OCI-LY7 (cell line): Measurements from ENCODE around the gene CDC42BPA. TPM values are rescaled to one million over a fixed set of nuclear protein-coding genes. Genes with fewer than 3 reads are reported as not detected.

Experiments
- BruUV-seq: library from RNA; stranded (reverse); fragments of 400-500 nt; replicated peaks from 2 replicates; lab custom pipeline; 2021; lab: Mats Ljungman, UMichigan
- CTCF ChIA-PET: fragments of 300-600 bp; sonication (Branson Sonifier 250); formaldehyde crosslinking; loops from one replicate; lab custom pipeline; 2022; ENCODE audit warnings: antibody characterized with exemption; ENCODE audit not compliant: unreplicated experiment; lab: Charles Lee
- POLR2A ChIA-PET: fragments of 300-600 bp; sonication (Branson Sonifier 250); formaldehyde crosslinking; loops from one replicate; lab custom pipeline; 2022; ENCODE audit warnings: antibody characterized with exemption; lab: Charles Lee
- DNase-seq: peaks from one replicate; pipeline ENCODE4 v3.0.0-alpha.2; 2015; ENCODE audit warnings: low spot score
- H2AFZ ChIP-seq: fragments of 200-600 bp; sonication (generic), shearing (Covaris generic); 2 replicates; pipeline ENCODE4 v1.6.1; 2014; ENCODE audit warnings: mild to moderate bottlenecking, antibody characterized with exemption, low read length, moderate library complexity
- H3K27ac ChIP-seq: fragments of 200-600 bp; sonication (generic); 2 replicates; pipeline ENCODE4 v1.5.1; 2014; ENCODE audit warnings: mixed run types, low read depth, mild to moderate bottlenecking, moderate library complexity, low read length, inconsistent platforms; ENCODE audit not compliant: poor library complexity, severe bottlenecking
- H3K36me3 ChIP-seq: fragments of 200-600 bp; sonication (generic); 2 replicates; pipeline ENCODE4 v1.6.1; 2014; ENCODE audit warnings: mild to moderate bottlenecking, antibody characterized with exemption, low read length, moderate library complexity, mixed read lengths; ENCODE audit not compliant: insufficient read depth
- H3K4me1 ChIP-seq: fragments of 200-600 bp; sonication (generic); 2 replicates; pipeline ENCODE4 v1.5.1; 2014; ENCODE audit warnings: mild to moderate bottlenecking, low read length; ENCODE audit not compliant: insufficient read depth, poor library complexity, severe bottlenecking
- H3K4me2 ChIP-seq: fragments of 200-600 bp; sonication (generic); 2 replicates; pipeline ENCODE4 v1.6.1; 2014; ENCODE audit warnings: mild to moderate bottlenecking, low read length
- H3K4me3 ChIP-seq: fragments of 200-600 bp; sonication (generic); 2 replicates; pipeline ENCODE4 v1.5.1; 2014; ENCODE audit warnings: mild to moderate bottlenecking, low read depth, low read length; ENCODE audit not compliant: poor library complexity, severe bottlenecking
- H3K79me2 ChIP-seq: fragments of 200-600 bp; sonication (generic); 2 replicates; pipeline ENCODE4 v1.6.1; 2016; ENCODE audit warnings: low read depth, mild to moderate bottlenecking, low read length, moderate library complexity, mixed read lengths; ENCODE audit not compliant: insufficient read depth
- H3K9me2 ChIP-seq: fragments of 200-600 bp; sonication (generic); 2 replicates; pipeline ENCODE4 v1.6.1; 2016; ENCODE audit warnings: mild to moderate bottlenecking, low read length, mixed read lengths; ENCODE audit not compliant: insufficient read depth
- H3K9me3 ChIP-seq: fragments of 200-600 bp; sonication (generic); 2 replicates; pipeline ENCODE4 v1.6.1; 2014; ENCODE audit warnings: mild to moderate bottlenecking, mixed run types, low read length, mixed read lengths
- H4K20me1 ChIP-seq: fragments of 200-600 bp; sonication (generic); 2 replicates; pipeline ENCODE4 v1.6.1; 2014; ENCODE audit warnings: mild to moderate bottlenecking, antibody characterized with exemption, low read length, moderate library complexity, mixed read lengths; ENCODE audit not compliant: insufficient read depth
- CTCF ChIP-seq: fragments of 200-600 bp; sonication (generic); conservative IDR thresholded peaks from 2 replicates; pipeline ENCODE4 v1.5.1; 2014; ENCODE audit warnings: mild to moderate bottlenecking, antibody characterized with exemption, low read length, moderate library complexity, mixed read lengths
- EZH2phosphoT487 ChIP-seq: fragments of 200-600 bp; sonication (generic); IDR thresholded peaks from 2 replicates; pipeline ENCODE4 v1.6.1; 2018; ENCODE audit warnings: low read depth, borderline replicate concordance, mild to moderate bottlenecking, mixed run types, antibody characterized with exemption, low read length, moderate library complexity, mixed read lengths
- intact Hi-C: fragments of 100-400 bp; cut with micrococcal nuclease; formaldehyde crosslinking; loops from one replicate; pipeline ENCODE4 v1.10.0; 2022; ENCODE audit not compliant: unreplicated experiment
- total RNA-seq, 2 experiments: library from RNA; depleted of rRNA in 1 of 2; stranded (reverse); fragments of >200 nt in 1 of 2; shearing (Covaris generic) in 1 of 2; gene quantifications; 2 replicates each; pipeline ENCODE4 v1.2.3, GENCODE V29; 2014 to 2022

CDC42BPA gene
- total RNA-seq, 2 experiments from 2014 or later: not detected

GRCh38 chr1:227228201-227228600 lies 90.1 kb downstream of the CDC42BPA start:
- no TSS peak for BruUV-seq
- H4K20me1 ChIP-seq: no peaks in the 10 kb centered on the region
- ChIA-PET POLR2A (no interaction called here), CTCF (no interaction called here)
- H2AFZ ChIP-seq: no peak overlapping the region
- H3K4me2 ChIP-seq: no peak overlapping the region
- H3K4me3 ChIP-seq: no peak overlapping the region
- intact Hi-C loops: no loop called here
- no peaks in the 10 kb centered on the region for H3K36me3 ChIP-seq
- H3K27ac ChIP-seq: no peak overlapping the region
- no peak for TF ChIP-seq EZH2phosphoT487
- TF ChIP-seq CTCF: no peak
- no peaks in the 10 kb centered on the region for H3K79me2 ChIP-seq
- no peak for DNase-seq
- H3K4me1 ChIP-seq: no peaks in the 10 kb centered on the region
- H3K9me2 ChIP-seq: no peaks in the 10 kb centered on the region
- H3K9me3 ChIP-seq: no peaks in the 10 kb centered on the region

GRCh38 chr1:227227761-227228160 lies 90.5 kb downstream of the CDC42BPA start:
- BruUV-seq: no TSS peak
- no peaks in the 10 kb centered on the region for H3K36me3 ChIP-seq
- intact Hi-C loops: no loop called here
- no peaks in the 10 kb centered on the region for H3K79me2 ChIP-seq
- no peak overlapping the region for H3K27ac ChIP-seq
- TF ChIP-seq CTCF (no peak), EZH2phosphoT487 (no peak)
- no peak overlapping the region for H3K4me3 ChIP-seq
- H4K20me1 ChIP-seq: no peaks in the 10 kb centered on the region
- H3K9me3 ChIP-seq: no peaks in the 10 kb centered on the region
- POLR2A ChIA-PET: no interaction called here
- no peak overlapping the region for H2AFZ ChIP-seq
- DNase-seq: no peak
- H3K4me2 ChIP-seq: no peak overlapping the region
- CTCF ChIA-PET: no interaction called here
- no peaks in the 10 kb centered on the region for H3K9me2 ChIP-seq
- no peaks in the 10 kb centered on the region for H3K4me1 ChIP-seq

GRCh38 chr1:227225715-227226346 lies 92.5 kb downstream of the CDC42BPA start:
- no peak for TF ChIP-seq CTCF
- no peak for TF ChIP-seq EZH2phosphoT487
- Histone ChIP-seq H3K9me3 (no peaks in the 10 kb centered on the region), H3K36me3 (no peaks in the 10 kb centered on the region), H2AFZ (no peak overlapping the region), H3K4me2 (no peak overlapping the region), H3K4me1 (no peaks in the 10 kb centered on the region), H3K79me2 (no peaks in the 10 kb centered on the region), H3K4me3 (no peak overlapping the region), H3K27ac (no peak overlapping the region), H4K20me1 (no peaks in the 10 kb centered on the region), H3K9me2 (no peaks in the 10 kb centered on the region)
- BruUV-seq: no TSS peak
- DNase-seq: no peak
- CTCF ChIA-PET: no interaction called here
- POLR2A ChIA-PET: interaction anchor here (0.5 to 1.5 kb wide), 3 partner anchors 8 to 298 kb away, joined by 3 to 9 read pairs (median 4); no protein-coding TSS in a partner anchor
- intact Hi-C loops: no loop called here
